A549 (cell line): ENCODE data around the gene STX16.

Experiments
- CEBPB ChIP-seq, 2 experiments: fragments of >200 bp in 1 of 2; sonication (Bioruptor Twin) in 1 of 2; formaldehyde crosslinking in 1 of 2; IDR thresholded peaks; 2 replicates each; pipeline ENCODE4 v1.6.1; 2012 to 2016
- CHD4 ChIP-seq: fragments of 200-600 bp; sonication (generic); IDR thresholded peaks from 2 replicates; pipeline ENCODE4 v1.6.1; 2016; ENCODE audit warnings: antibody characterized with exemption, mild to moderate bottlenecking, borderline replicate concordance
- KDM1A ChIP-seq: fragments of 200-600 bp; sonication (generic); IDR thresholded peaks from 2 replicates; pipeline ENCODE4 v1.6.1; 2016; ENCODE audit warnings: low read depth, mild to moderate bottlenecking
- NFE2L2 ChIP-seq: fragments of 150-350 bp; conservative IDR thresholded peaks from 2 replicates; pipeline ENCODE4 v1.6.1; 2014; ENCODE audit warnings: low read length
- SMC3 ChIP-seq: fragments of >200 bp; sonication (Bioruptor Twin); formaldehyde crosslinking; IDR thresholded peaks from 3 replicates; pipeline ENCODE4 v1.6.1; 2018; ENCODE audit warnings: inconsistent platforms
- ZFP36 ChIP-seq: fragments of 450-650 bp; IDR thresholded peaks from 2 replicates; pipeline ENCODE4 v1.6.1; 2014; ENCODE audit warnings: borderline replicate concordance; ENCODE audit not compliant: partially characterized antibody
- ZNF302 ChIP-seq: fragments of 250-450 bp; sonication (Bioruptor Pico); IDR thresholded peaks from 2 replicates; pipeline ENCODE4 v1.9.0; 2021; ENCODE audit warnings: inconsistent platforms, mild to moderate bottlenecking, moderate library complexity
- TF ChIP-seq, protein P1 (sequence below): fragments of 200-600 bp; sonication (generic); IDR thresholded peaks from 2 replicates; pipeline ENCODE4 v1.6.1; 2016; ENCODE audit warnings: antibody characterized with exemption, mild to moderate bottlenecking, moderate library complexity

- TF ChIP-seq CHD4 = no peak
- no peak for TF ChIP-seq CEBPB (IDR thresholded peaks at IDR 0.05)
- TF ChIP-seq ZNF302 = no peak
- TF ChIP-seq KDM1A = no peak
- TF ChIP-seq, protein P1, sequence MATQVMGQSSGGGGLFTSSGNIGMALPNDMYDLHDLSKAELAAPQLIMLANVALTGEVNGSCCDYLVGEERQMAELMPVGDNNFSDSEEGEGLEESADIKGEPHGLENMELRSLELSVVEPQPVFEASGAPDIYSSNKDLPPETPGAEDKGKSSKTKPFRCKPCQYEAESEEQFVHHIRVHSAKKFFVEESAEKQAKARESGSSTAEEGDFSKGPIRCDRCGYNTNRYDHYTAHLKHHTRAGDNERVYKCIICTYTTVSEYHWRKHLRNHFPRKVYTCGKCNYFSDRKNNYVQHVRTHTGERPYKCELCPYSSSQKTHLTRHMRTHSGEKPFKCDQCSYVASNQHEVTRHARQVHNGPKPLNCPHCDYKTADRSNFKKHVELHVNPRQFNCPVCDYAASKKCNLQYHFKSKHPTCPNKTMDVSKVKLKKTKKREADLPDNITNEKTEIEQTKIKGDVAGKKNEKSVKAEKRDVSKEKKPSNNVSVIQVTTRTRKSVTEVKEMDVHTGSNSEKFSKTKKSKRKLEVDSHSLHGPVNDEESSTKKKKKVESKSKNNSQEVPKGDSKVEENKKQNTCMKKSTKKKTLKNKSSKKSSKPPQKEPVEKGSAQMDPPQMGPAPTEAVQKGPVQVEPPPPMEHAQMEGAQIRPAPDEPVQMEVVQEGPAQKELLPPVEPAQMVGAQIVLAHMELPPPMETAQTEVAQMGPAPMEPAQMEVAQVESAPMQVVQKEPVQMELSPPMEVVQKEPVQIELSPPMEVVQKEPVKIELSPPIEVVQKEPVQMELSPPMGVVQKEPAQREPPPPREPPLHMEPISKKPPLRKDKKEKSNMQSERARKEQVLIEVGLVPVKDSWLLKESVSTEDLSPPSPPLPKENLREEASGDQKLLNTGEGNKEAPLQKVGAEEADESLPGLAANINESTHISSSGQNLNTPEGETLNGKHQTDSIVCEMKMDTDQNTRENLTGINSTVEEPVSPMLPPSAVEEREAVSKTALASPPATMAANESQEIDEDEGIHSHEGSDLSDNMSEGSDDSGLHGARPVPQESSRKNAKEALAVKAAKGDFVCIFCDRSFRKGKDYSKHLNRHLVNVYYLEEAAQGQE = no peak
- no peak for TF ChIP-seq ZFP36
- no peak for TF ChIP-seq NFE2L2
- TF ChIP-seq SMC3 = no peak
Measured at GRCh38 chr20:58636396-58636982, 14.6 kb upstream of the STX16 start.
